ENCODE data around the gene CDH13. TPM values are rescaled to one million over a fixed set of nuclear protein-coding genes. Genes with fewer than 3 reads are reported as not detected.

Gene CDH13
- total and polyA plus RNA-seq, 12 donors, result 0.86 to 30.6 (median 2.4) TPM

- intact Hi-C loops (cut with DNase I), result loop anchor here in 1 of 2 donors (10.0 kb wide), 1 partner anchor 241 kb away; no protein-coding TSS in a partner anchor
- H3K27ac ChIP-seq, result no peak overlapping the region
- DNase-seq, result peak in 4 of 7 donors; percentile 29 to 41 (median 38)
- WGBS, 4 donors, result 2 to 14% (median 6%) methylated on average over 3 to 4 of the region's 4 CpGs
- H3K4me3 ChIP-seq, result no peak overlapping the region
- no peaks in the 10 kb centered on the region for H3K36me3 ChIP-seq (replicated peaks in 1 of 2)
- TF ChIP-seq, protein P1, sequence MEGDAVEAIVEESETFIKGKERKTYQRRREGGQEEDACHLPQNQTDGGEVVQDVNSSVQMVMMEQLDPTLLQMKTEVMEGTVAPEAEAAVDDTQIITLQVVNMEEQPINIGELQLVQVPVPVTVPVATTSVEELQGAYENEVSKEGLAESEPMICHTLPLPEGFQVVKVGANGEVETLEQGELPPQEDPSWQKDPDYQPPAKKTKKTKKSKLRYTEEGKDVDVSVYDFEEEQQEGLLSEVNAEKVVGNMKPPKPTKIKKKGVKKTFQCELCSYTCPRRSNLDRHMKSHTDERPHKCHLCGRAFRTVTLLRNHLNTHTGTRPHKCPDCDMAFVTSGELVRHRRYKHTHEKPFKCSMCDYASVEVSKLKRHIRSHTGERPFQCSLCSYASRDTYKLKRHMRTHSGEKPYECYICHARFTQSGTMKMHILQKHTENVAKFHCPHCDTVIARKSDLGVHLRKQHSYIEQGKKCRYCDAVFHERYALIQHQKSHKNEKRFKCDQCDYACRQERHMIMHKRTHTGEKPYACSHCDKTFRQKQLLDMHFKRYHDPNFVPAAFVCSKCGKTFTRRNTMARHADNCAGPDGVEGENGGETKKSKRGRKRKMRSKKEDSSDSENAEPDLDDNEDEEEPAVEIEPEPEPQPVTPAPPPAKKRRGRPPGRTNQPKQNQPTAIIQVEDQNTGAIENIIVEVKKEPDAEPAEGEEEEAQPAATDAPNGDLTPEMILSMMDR (IDR thresholded peaks at IDR 0.05), result peak; percentile 40 to 61 (median 50)
- no peak for TF ChIP-seq POLR2A (IDR thresholded peaks at IDR 0.05)
- no peaks in the 10 kb centered on the region for H3K9me3 ChIP-seq (replicated peaks in 1 of 3)
- H3K27me3 ChIP-seq, result no peaks in the 10 kb centered on the region
- no peaks in the 10 kb centered on the region for H3K4me1 ChIP-seq (replicated peaks in 1 of 2)
Observed at GRCh38 chr16:83356266-83356665, 729.5 kb downstream of the CDH13 start.

GRCh38 chr16:83356986-83357385 lies 730.2 kb downstream of the CDH13 start:
- H3K27me3 ChIP-seq, result no peaks in the 10 kb centered on the region
- WGBS, 4 donors, result 69 to 79% (median 74%) methylated on average over 4 of the region's 4 CpGs
- intact Hi-C loops (cut with DNase I), result loop anchor here in 1 of 2 donors (10.0 kb wide), 1 partner anchor 242 kb away; no protein-coding TSS in a partner anchor

GRCh38 chr16:83363521-83363920 lies 736.8 kb downstream of the CDH13 start:
- Histone ChIP-seq H3K36me3 (replicated peaks in 1 of 2) (no peaks in the 10 kb centered on the region), H3K9me3 (replicated peaks in 1 of 3) (no peaks in the 10 kb centered on the region), H3K27me3 (no peaks in the 10 kb centered on the region), H3K27ac (no peak overlapping the region), H3K4me1 (replicated peaks in 1 of 2) (no peaks in the 10 kb centered on the region), H3K4me3 (no peak overlapping the region)
- no peak for DNase-seq
- intact Hi-C loops (cut with DNase I), result no loop called here
- no peak for TF ChIP-seq POLR2A (IDR thresholded peaks at IDR 0.05)
- TF ChIP-seq, protein P1 (IDR thresholded peaks at IDR 0.05), result no peak
- 72 to 91% (median 75%) methylated on average over 4 of the region's 4 CpGs for WGBS, 4 donors

More at GRCh38 chr16:83356986-83357385, 730.2 kb downstream of the CDH13 start:
- DNase-seq, result no peak
- no peak overlapping the region for H3K27ac ChIP-seq
- no peak overlapping the region for H3K4me3 ChIP-seq
- H3K36me3 ChIP-seq (replicated peaks in 1 of 2), result no peaks in the 10 kb centered on the region
- no peaks in the 10 kb centered on the region for H3K9me3 ChIP-seq (replicated peaks in 1 of 3)
- no peaks in the 10 kb centered on the region for H3K4me1 ChIP-seq (replicated peaks in 1 of 2)
- TF ChIP-seq, protein P1 (IDR thresholded peaks at IDR 0.05), result no peak
- no peak for TF ChIP-seq POLR2A (IDR thresholded peaks at IDR 0.05)

DNA sequence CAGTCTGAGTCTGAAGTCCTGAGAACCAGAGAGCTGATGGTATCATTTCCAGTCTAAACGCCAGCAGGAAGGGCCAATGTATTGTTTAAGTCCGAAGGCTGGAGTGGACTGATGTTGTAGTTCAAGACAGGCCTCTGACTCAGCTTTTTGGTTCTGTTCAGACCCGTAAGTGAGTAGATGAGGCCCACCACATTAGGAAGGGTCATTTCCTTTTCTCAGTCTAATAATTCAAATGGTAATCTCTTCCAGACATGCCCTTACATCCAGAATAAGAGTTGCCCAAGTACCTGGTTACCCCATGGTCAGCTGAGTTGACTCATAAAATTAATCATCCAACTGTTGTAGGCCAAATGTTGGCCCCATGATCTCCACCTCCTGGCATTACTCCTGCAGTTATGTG lies 738.4 kb downstream of the CDH13 start:
- 60 to 76% (median 65%) methylated on average over 3 of the region's 3 CpGs for WGBS, 4 donors
- Histone ChIP-seq H3K36me3 (replicated peaks in 1 of 2) (no peaks in the 10 kb centered on the region), H3K4me1 (replicated peaks in 1 of 2) (no peaks in the 10 kb centered on the region), H3K27me3 (no peaks in the 10 kb centered on the region), H3K9me3 (replicated peaks in 1 of 3) (no peaks in the 10 kb centered on the region), H3K4me3 (no peak overlapping the region), H3K27ac (no peak overlapping the region)
- intact Hi-C loops (cut with DNase I), result no loop called here
- no peak for DNase-seq
- TF ChIP-seq POLR2A (IDR thresholded peaks at IDR 0.05), result no peak
- TF ChIP-seq, protein P1 (IDR thresholded peaks at IDR 0.05), result no peak

Measured in adrenal gland (tissue), 12 donors.